Pancreas (tissue), 10 donors: Measurements from ENCODE around the gene CAB39L. TPM values are rescaled to one million over a fixed set of nuclear protein-coding genes. Genes with fewer than 3 reads are reported as not detected.

Source experiments
- ATAC-seq, 4 donors: fragments of 200-7000 bp; cut with Tn5 transposase; one replicate each; pipeline versions ENCODE4 v1.8.0 to v1.9.1; 2020; ENCODE audit warnings: mild to moderate bottlenecking in 4 of 4, moderate library complexity in 4 of 4
- DNase-seq, 6 donors: peaks; one replicate each; pipeline ENCODE4 v3.0.0-alpha.2; 2020
- FAIRE-seq: peaks from 2 replicates; lab custom pipeline; 2012; peaks lifted over from hg19 to GRCh38; lab: Jason Lieb, UNC
- H3K27ac ChIP-seq, 4 donors: fragments of 200-600 bp; sonication (generic); 1 replicate in 3 of 4; 2 replicates in 1 of 4; pipeline versions ENCODE4 v1.5.0 to v1.8.0; 2020
- H3K27me3 ChIP-seq, 4 donors: fragments of 200-600 bp; one replicate each; pipeline ENCODE4 v1.8.0; 2021
- H3K36me3 ChIP-seq, 3 donors: fragments of 200-600 bp; sonication (generic) in 1 of 3; one replicate each; pipeline versions ENCODE4 v1.5.0 to v1.8.0; 2020 to 2021
- H3K4me1 ChIP-seq, 3 donors: fragments of 200-600 bp; one replicate each; pipeline ENCODE4 v1.8.0; 2021
- H3K4me3 ChIP-seq, 4 donors: fragments of 200-600 bp; sonication (generic) in 2 of 4; one replicate each; pipeline versions ENCODE4 v1.5.0 to v1.8.0; 2020 to 2021
- H3K9me3 ChIP-seq, 4 donors: fragments of 200-600 bp; one replicate each; pipeline ENCODE4 v1.8.0; 2021
- WGBS, 2 donors: extraction: QIAGEN DNeasy Blood & Tissue Kit; methylation state at CpG; one replicate each; pipeline ENCODE4 v1.1.7; 2013; 5-methylcytosine and 5-hydroxymethylcytosine counted together
- intact Hi-C, 3 donors: fragments of 100-400 bp; cut with DNase I; formaldehyde crosslinking; loops; one replicate each; pipeline versions ENCODE4 v1.11.1 to v1.14.2; 2022
- polyA plus RNA-seq, 2 donors: library from polyadenylated mRNA; stranded (reverse); fragments of 200-250 nt; gene quantifications; one replicate each; pipeline ENCODE4 v1.2.3, GENCODE V29; 2013
- total RNA-seq, 6 donors: library from RNA; stranded (reverse); fragmentation: NEBNext Ultra II Directional in 4 of 6; extraction: Animal tissue kit (Norgen Biotek cat#: 25700) in 4 of 6; gene quantifications; one replicate each; pipeline versions ENCODE4 v1.2.1 to v1.2.4, GENCODE V29; 2021 to 2023
- TF ChIP-seq, protein P1 (sequence below), 4 donors: fragments of 200-600 bp; sonication (generic) in 3 of 4; IDR thresholded peaks; one replicate each; pipeline versions ENCODE4 v1.5.0 to v1.8.0; 2021; ENCODE audit warnings: antibody characterized with exemption in 4 of 4
- donor health status: healthy with polysubstance abuse.
- donor health status: DM: no; HTN: no; CAD: no; lungs with moderate emphysema.
- donor health status: DM: no; HTN: no; CAD: no.
- donor health status: control.
- donor health status: control.
- donor health status: Bipolar disorder and iron deficiency.
- donor health status: DM: yes; HTN: yes; CAD: no.
- donor health status: DM: no; HTN: no; CAD: no.
- donor health status: DM: no; HTN: no; CAD: no.
- donor health status: DM: yes; HTN: yes; CAD: no.

The CAB39L gene
- total and polyA plus RNA-seq, 8 donors = 2.7 to 8.4 (median 5.0) TPM

DNA sequence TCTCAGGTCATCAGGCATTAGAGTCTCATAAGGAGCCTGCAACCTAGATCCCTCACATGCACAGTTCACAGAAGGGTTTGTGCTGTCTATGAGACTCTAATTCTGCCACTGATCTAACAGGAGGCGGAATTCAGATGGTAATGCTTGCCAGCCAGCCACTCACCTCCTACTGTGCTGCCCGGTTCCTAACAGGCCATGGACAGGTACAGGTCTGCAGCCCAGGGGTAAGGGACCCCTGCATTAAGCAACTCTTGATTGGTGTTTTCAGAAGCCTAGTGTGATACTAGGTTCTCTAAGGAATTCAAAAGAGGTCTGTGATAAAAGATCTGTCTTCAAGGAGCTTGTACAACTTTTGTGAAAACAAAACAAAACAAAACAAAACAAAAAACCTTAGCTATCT lies 31.1 kb downstream of the CAB39L start:
- DNase-seq = no peak
- no peaks in the 10 kb centered on the region for H3K27me3 ChIP-seq
- intact Hi-C loops = no loop called here
- FAIRE-seq = no peak
- TF ChIP-seq, protein P1, sequence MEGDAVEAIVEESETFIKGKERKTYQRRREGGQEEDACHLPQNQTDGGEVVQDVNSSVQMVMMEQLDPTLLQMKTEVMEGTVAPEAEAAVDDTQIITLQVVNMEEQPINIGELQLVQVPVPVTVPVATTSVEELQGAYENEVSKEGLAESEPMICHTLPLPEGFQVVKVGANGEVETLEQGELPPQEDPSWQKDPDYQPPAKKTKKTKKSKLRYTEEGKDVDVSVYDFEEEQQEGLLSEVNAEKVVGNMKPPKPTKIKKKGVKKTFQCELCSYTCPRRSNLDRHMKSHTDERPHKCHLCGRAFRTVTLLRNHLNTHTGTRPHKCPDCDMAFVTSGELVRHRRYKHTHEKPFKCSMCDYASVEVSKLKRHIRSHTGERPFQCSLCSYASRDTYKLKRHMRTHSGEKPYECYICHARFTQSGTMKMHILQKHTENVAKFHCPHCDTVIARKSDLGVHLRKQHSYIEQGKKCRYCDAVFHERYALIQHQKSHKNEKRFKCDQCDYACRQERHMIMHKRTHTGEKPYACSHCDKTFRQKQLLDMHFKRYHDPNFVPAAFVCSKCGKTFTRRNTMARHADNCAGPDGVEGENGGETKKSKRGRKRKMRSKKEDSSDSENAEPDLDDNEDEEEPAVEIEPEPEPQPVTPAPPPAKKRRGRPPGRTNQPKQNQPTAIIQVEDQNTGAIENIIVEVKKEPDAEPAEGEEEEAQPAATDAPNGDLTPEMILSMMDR (IDR thresholded peaks at IDR 0.05) = no peak
- no peak for ATAC-seq
- no peaks in the 10 kb centered on the region for H3K9me3 ChIP-seq
- WGBS, 2 donors = 63 to 97% methylated on average over 2 of the region's 2 CpGs
- no peak overlapping the region for H3K27ac ChIP-seq
- no peaks in the 10 kb centered on the region for H3K36me3 ChIP-seq
- H3K4me1 ChIP-seq = no peaks in the 10 kb centered on the region
- no peak overlapping the region for H3K4me3 ChIP-seq

DNA sequence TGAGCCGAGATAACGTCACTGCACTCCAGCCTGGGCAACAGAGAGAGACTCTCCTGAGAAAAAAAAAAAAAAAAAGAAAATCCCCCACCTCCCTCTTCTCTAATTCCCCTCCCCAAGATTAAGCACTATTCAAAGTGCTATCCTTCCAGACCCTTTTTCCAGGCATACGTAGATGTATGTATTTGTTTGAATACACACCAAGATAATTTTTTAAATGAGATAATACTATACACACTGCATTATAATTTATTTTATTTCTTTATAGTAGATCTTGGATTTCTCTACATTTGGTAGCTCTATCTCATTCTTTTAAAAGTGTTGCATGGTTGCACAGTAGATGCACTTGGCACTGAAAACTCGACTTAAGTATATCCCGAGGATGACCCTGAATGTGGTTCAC lies 32.5 kb downstream of the CAB39L start:
- 93% methylated on average over 5 of the region's 5 CpGs for WGBS, 2 donors
- no peak for FAIRE-seq

DNA sequence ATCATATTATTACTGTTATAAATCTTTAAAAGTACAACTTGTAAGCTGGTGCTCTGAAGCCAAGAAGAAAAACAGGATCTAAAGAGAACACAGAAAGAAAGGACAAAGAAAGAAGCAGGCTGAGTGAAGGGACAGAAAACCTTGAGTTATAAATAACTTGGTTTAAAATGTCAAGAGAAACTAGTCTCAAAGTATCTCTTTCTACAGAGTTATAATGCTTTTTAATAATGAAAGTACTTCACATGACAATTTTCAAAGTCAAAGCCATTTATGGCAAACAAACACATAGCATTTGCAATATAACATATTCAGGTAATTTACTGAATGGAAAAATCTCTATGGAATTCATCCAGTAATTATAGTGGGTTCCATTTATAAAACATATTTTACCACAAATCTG lies 33.4 kb downstream of the CAB39L start:
- Histone ChIP-seq H3K4me1 (no peaks in the 10 kb centered on the region), H3K27me3 (no peaks in the 10 kb centered on the region), H3K4me3 (no peak overlapping the region), H3K9me3 (no peaks in the 10 kb centered on the region), H3K27ac (no peak overlapping the region), H3K36me3 (no peaks in the 10 kb centered on the region)
- FAIRE-seq (no peak), ATAC-seq (no peak), DNase-seq (no peak)
- intact Hi-C loops = no loop called here
- TF ChIP-seq, protein P1 (IDR thresholded peaks at IDR 0.05) = no peak

More for the DNA sequence above, 32.5 kb downstream of the CAB39L start:
- H3K4me1 ChIP-seq = no peaks in the 10 kb centered on the region
- H3K9me3 ChIP-seq = no peaks in the 10 kb centered on the region
- ATAC-seq (no peak), DNase-seq (no peak)
- TF ChIP-seq, protein P1 (IDR thresholded peaks at IDR 0.05) = no peak
- H3K4me3 ChIP-seq = no peak overlapping the region
- no peak overlapping the region for H3K27ac ChIP-seq
- no peaks in the 10 kb centered on the region for H3K36me3 ChIP-seq
- H3K27me3 ChIP-seq = no peaks in the 10 kb centered on the region
- intact Hi-C loops = no loop called here

DNA sequence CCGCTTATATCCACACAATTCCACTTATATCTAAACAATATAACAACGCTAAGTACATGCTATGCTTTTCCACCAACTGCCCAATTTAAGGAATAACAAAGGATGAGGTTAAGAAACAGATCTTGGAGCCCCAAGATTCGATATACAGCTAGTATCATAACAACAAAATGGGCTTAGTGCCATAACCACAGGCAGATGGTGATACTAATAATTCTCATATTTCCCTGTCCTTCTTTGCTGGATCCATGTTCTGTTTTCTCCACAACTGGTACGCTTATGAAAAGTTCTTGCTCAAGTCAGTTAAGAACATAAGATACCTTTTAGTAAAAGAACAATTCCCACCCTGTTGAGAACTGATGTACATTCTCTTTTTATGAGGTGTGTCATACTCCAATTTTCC lies 33.9 kb downstream of the CAB39L start:
- DNase-seq (no peak), FAIRE-seq (no peak), ATAC-seq (no peak)
- Histone ChIP-seq H3K4me3 (no peak overlapping the region), H3K36me3 (no peaks in the 10 kb centered on the region), H3K4me1 (no peaks in the 10 kb centered on the region), H3K27ac (no peak overlapping the region), H3K9me3 (no peaks in the 10 kb centered on the region), H3K27me3 (no peaks in the 10 kb centered on the region)
- TF ChIP-seq, protein P1 (IDR thresholded peaks at IDR 0.05) = no peak
- WGBS, 2 donors = 76 to 92% methylated on average over 4 of the region's 4 CpGs
- intact Hi-C loops = no loop called here

DNA sequence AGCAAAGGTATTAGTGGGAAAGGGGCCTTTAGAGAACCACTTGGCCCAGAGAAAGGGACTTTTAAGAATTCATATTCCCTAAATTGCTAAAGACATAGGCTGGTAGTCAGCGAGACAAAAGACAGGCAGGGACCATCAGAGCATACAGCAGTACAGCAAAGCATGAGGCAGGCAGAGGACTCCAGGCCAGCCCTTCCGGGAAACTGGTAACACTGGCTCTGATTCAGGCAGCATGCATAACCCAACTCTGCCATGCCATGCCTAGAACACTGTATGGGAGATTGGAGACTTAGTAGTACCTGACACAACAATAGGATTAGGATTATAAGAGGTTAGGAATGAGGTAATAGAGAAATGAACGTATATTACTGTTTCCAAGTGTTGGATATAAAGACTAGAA lies 34.9 kb downstream of the CAB39L start:
- Histone ChIP-seq H3K27ac (no peak overlapping the region), H3K27me3 (no peaks in the 10 kb centered on the region), H3K36me3 (no peaks in the 10 kb centered on the region), H3K4me3 (no peak overlapping the region), H3K9me3 (no peaks in the 10 kb centered on the region), H3K4me1 (no peaks in the 10 kb centered on the region)
- ATAC-seq (no peak), DNase-seq (no peak), FAIRE-seq (no peak)
- TF ChIP-seq, protein P1 (IDR thresholded peaks at IDR 0.05) = no peak
- intact Hi-C loops = no loop called here
- 69 to 74% methylated on average over 3 of the region's 3 CpGs for WGBS, 2 donors
